K562 (cell line): ENCODE results near the gene CYB5R2. TPM values are rescaled to one million over a fixed set of nuclear protein-coding genes. Genes with fewer than 3 reads are reported as not detected.

Experiments
- ATAC-seq: fragments of 200-7000 bp; cut with Tn5 transposase; 3 replicates; pipeline ENCODE4 v1.9.1; 2020; ENCODE audit warnings: moderate library complexity
- BruUV-seq: library from RNA; stranded (reverse); fragments of 400-500 nt; replicated peaks from 2 replicates; lab custom pipeline; 2021; lab: Mats Ljungman, UMichigan
- CTCF ChIA-PET: fragments of 300-600 bp; formaldehyde crosslinking; extraction: SDS; loops from one replicate; lab custom pipeline; 2021; ENCODE audit warnings: low intra/inter-chr PET ratio; lab: Yijun Ruan, JAX
- POLR2A ChIA-PET: fragments of 300-600, 350-650 bp; sonication (Branson Sonifier 250); formaldehyde crosslinking; extraction: SDS; loops from one replicate; lab custom pipeline; 2021; ENCODE audit warnings: antibody characterized with exemption, inconsistent platforms; lab: Yijun Ruan, JAX
- DNase-seq, 4 experiments: peaks; one replicate each; pipeline versions ENCODE4 v3.0.0 to v3.0.0-alpha.2; 2011 to 2018; ENCODE audit warnings: low spot score in 3 of 4, mixed read lengths in 3 of 4; ENCODE audit errors: extremely low read depth in 1 of 4
- FAIRE-seq: peaks from 2 replicates; lab custom pipeline; 2011; peaks lifted over from hg19 to GRCh38; lab: Jason Lieb, UNC
- H2AFZ ChIP-seq: 2 replicates; pipeline ENCODE4 v1.6.0; 2011; ENCODE audit warnings: low read depth, low read length, control low read depth, inconsistent platforms
- H3K27ac ChIP-seq: fragments of 200-600 bp; 3 replicates; pipeline ENCODE4 v1.8.0; 2011; ENCODE audit warnings: low read depth, mild to moderate bottlenecking, control low read depth, inconsistent platforms, low read length, moderate library complexity, mixed read lengths; ENCODE audit errors: extremely low read depth
- H3K27me3 ChIP-seq, 2 experiments: fragments of 300-600 bp in 1 of 2; 2 replicates in 1 of 2; 3 replicates in 1 of 2; pipeline versions ENCODE4 v1.6.0 to v1.8.0; 2011; ENCODE audit warnings: inconsistent platforms in 2 of 2, low read length in 2 of 2, mild to moderate bottlenecking in 1 of 2, mixed read lengths in 1 of 2, moderate library complexity in 1 of 2; ENCODE audit not compliant: control insufficient read depth in 2 of 2, insufficient read depth in 2 of 2
- H3K36me3 ChIP-seq: fragments of 300-600 bp; 3 replicates; pipeline ENCODE4 v1.8.0; 2011; ENCODE audit warnings: mild to moderate bottlenecking, low read length, inconsistent platforms; ENCODE audit not compliant: control insufficient read depth, insufficient read depth
- H3K4me1 ChIP-seq, 2 experiments: fragments of 200-600 bp in 1 of 2; replicated peaks in 1 of 2; 2 replicates in 1 of 2; 3 replicates in 1 of 2; pipeline versions ENCODE4 v1.5.1 to v1.8.0; 2011; ENCODE audit warnings: inconsistent platforms in 2 of 2, low read length in 2 of 2, mild to moderate bottlenecking in 1 of 2, mixed read lengths in 1 of 2, moderate library complexity in 1 of 2; ENCODE audit not compliant: control insufficient read depth in 2 of 2, insufficient read depth in 2 of 2
- H3K4me2 ChIP-seq: 2 replicates; pipeline ENCODE4 v1.6.1; 2011; ENCODE audit warnings: low read length, control low read depth, inconsistent platforms, mixed read lengths; ENCODE audit not compliant: insufficient read depth
- H3K4me3 ChIP-seq: fragments of 200-600 bp; sonication (generic), shearing (Covaris generic); 2 replicates; pipeline ENCODE4 v1.5.1; 2016; ENCODE audit warnings: control low read depth, inconsistent platforms
- H3K79me2 ChIP-seq: fragments of 200-600 bp; 3 replicates; pipeline ENCODE4 v1.8.0; 2011; ENCODE audit warnings: low read length, inconsistent platforms; ENCODE audit not compliant: control insufficient read depth, insufficient read depth
- H3K9ac ChIP-seq, 2 experiments: 2 replicates each; pipeline versions ENCODE4 v1.6.0 to v1.6.1; 2011; ENCODE audit warnings: low read depth in 2 of 2, low read length in 2 of 2, control low read depth in 1 of 2, inconsistent platforms in 1 of 2, mild to moderate bottlenecking in 1 of 2, mixed read lengths in 1 of 2; ENCODE audit not compliant: insufficient read depth in 1 of 2
- H3K9me1 ChIP-seq: one replicate; pipeline ENCODE4 v1.6.0; 2011; ENCODE audit warnings: inconsistent platforms, mild to moderate bottlenecking, low read length, moderate library complexity; ENCODE audit not compliant: control insufficient read depth, insufficient read depth
- H3K9me3 ChIP-seq: replicated peaks from 2 replicates; pipeline ENCODE4 v1.5.1; 2011; ENCODE audit warnings: low read depth, low read length, inconsistent platforms; ENCODE audit not compliant: control insufficient read depth, insufficient read depth
- H4K20me1 ChIP-seq: replicated peaks from 2 replicates; pipeline ENCODE4 v1.6.1; 2011; ENCODE audit warnings: low read length, inconsistent platforms, mixed read lengths; ENCODE audit not compliant: control insufficient read depth, insufficient read depth
- KLF10 ChIP-seq: fragments of 250-450 bp; sonication (Bioruptor Pico); IDR thresholded peaks from 2 replicates; pipeline ENCODE4 v1.6.1; 2021; ENCODE audit warnings: matching md5 sums
- MEF2A ChIP-seq: IDR thresholded peaks from 2 replicates; pipeline ENCODE4 v1.6.1; 2011; ENCODE audit warnings: low read depth, mild to moderate bottlenecking, low read length, moderate library complexity; ENCODE audit not compliant: control insufficient read depth
- RBM17 ChIP-seq: fragments of 200-400 bp; formaldehyde crosslinking; IDR thresholded peaks from 2 replicates; pipeline ENCODE4 v1.6.1; 2017; ENCODE audit warnings: low read depth, mild to moderate bottlenecking, low read length, borderline replicate concordance
- ZNF239 ChIP-seq: fragments of 250-450 bp; sonication (Bioruptor Pico); IDR thresholded peaks from 2 replicates; pipeline ENCODE4 v1.4.0; 2020; ENCODE audit warnings: mild to moderate bottlenecking
- ZNF764 ChIP-seq: fragments of 250-450 bp; sonication (Bioruptor Pico); IDR thresholded peaks from 2 replicates; pipeline ENCODE4 v1.4.0; 2020; ENCODE audit warnings: low read depth, mild to moderate bottlenecking, moderate library complexity
- ZNF77 ChIP-seq: fragments of 250-450 bp; sonication (Bioruptor Pico); IDR thresholded peaks from 2 replicates; pipeline ENCODE4 v1.5.0; 2020
- WGBS: fragments of 100-300 bp; shearing (Covaris generic); methylation state at CpG from one replicate; pipeline ENCODE4 v1.1.6; 2016; ENCODE audit warnings: low coverage, mixed read lengths; ENCODE audit not compliant: insufficient coverage; ENCODE audit errors: missing lambda C conversion rate; 5-methylcytosine and 5-hydroxymethylcytosine counted together
- in situ Hi-C: fragments of 300-500 bp; cut with MboI; formaldehyde crosslinking; loops from 4 replicates; pipeline ENCODE4 v1.15.0; 2018; ENCODE audit warnings: inconsistent platforms, mixed read lengths
- intact Hi-C: fragments of 100-400 bp; cut with micrococcal nuclease; formaldehyde crosslinking; loops from 2 replicates; pipeline ENCODE4 v1.14.2; 2022
- polyA plus RNA-seq, 8 experiments: library from polyadenylated mRNA; depleted of rRNA in 4 of 8; stranded (reverse) in 5 of 8; unstranded in 3 of 8; fragments of >200 nt; fragmentation: Nextera tagmentation in 2 of 8; fragmentation: Illumina TruSeq in 1 of 8; extraction: Ambion mirVana in 2 of 8; extraction: Trizol in 1 of 8; gene quantifications; 2 replicates each; pipeline versions ENCODE4 v1.2.1 to v1.2.3, GENCODE V29; 2011 to 2014; ENCODE audit warnings: inconsistent platforms in 1 of 8, missing spikeins in 1 of 8
- total RNA-seq, 7 experiments: library from RNA; depleted of rRNA in 6 of 7; stranded (reverse); fragments of >200 nt in 6 of 7; fragmentation: Illumina TruSeq in 2 of 7; extraction: Trizol in 2 of 7; gene quantifications; 2 replicates each; pipeline versions ENCODE4 v1.2.1 to v1.2.3, GENCODE V29; 2011 to 2021; ENCODE audit warnings: low replicate concordance in 1 of 7
- TF ChIP-seq, protein P1 (sequence below): sonication (generic); formaldehyde crosslinking; IDR thresholded peaks from 2 replicates; pipeline ENCODE4 v1.5.0; 2020; ENCODE audit warnings: missing genetic modification reagents
- TF ChIP-seq, protein P2 (sequence below): sonication (generic); formaldehyde crosslinking; IDR thresholded peaks from 2 replicates; pipeline ENCODE4 v1.8.0; 2022; ENCODE audit warnings: mild to moderate bottlenecking, missing genetic modification reagents, borderline replicate concordance
- TF ChIP-seq, protein P3 (sequence below): fragments of 450-650 bp; IDR thresholded peaks from 2 replicates; pipeline ENCODE4 v1.6.1; 2018; ENCODE audit not compliant: partially characterized antibody

Gene CYB5R2
- total and polyA plus RNA-seq, 9 of the 15 experiments (the other 6 are each of a cell fraction or from before 2014, with no cell fraction given): 8.2 to 28.7 (median 13.6) TPM

DNA sequence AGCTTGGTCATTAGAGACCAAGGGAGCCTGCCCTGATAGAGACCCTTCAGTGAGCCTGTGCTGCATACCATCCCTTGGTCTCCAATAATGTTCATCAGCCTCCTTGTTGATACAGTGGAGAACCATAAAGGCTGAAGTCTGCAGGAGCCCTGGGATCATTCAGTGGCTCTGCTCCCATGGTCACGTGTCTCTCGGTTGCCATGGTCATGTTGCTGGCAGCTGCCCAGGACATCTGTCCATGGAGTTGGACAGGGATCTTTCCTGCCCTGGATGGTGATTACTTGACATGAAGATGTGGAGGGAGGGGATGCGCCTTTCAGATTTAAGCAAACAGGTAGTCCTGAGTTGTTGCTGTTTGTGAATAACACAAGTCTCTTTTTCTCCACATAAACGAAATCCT is 38.2 kb downstream of the CYB5R2 start:
- Histone ChIP-seq H3K4me1 (no peaks in the 10 kb centered on the region; a peak in 1 of 5 replicates), H2AFZ (no peak overlapping the region), H3K9ac (no peak overlapping the region), H3K36me3 (no peaks in the 10 kb centered on the region), H3K9me3 (no peaks in the 10 kb centered on the region), H3K27ac (no peak overlapping the region), H3K4me3 (no peak overlapping the region), H3K79me2 (no peaks in the 10 kb centered on the region), H3K9me1 (no peaks in the 10 kb centered on the region), H4K20me1 (no peaks in the 10 kb centered on the region), H3K4me2 (no peak overlapping the region), H3K27me3 (peaks cover 0 to 18% of the 10 kb centered on the region in 2 experiments; a peak in 2 of 5 replicates)
- POLR2A ChIA-PET: no interaction called here
- CTCF ChIA-PET: no interaction called here
- TF ChIP-seq, protein P1, sequence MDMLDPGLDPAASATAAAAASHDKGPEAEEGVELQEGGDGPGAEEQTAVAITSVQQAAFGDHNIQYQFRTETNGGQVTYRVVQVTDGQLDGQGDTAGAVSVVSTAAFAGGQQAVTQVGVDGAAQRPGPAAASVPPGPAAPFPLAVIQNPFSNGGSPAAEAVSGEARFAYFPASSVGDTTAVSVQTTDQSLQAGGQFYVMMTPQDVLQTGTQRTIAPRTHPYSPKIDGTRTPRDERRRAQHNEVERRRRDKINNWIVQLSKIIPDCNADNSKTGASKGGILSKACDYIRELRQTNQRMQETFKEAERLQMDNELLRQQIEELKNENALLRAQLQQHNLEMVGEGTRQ (CRISPR knock-in tag): peak; percentile 44; the same call in 1 of the 2 replicates
- no peak for TF ChIP-seq ZNF77 (CRISPR knock-in tag)
- FAIRE-seq (no peak), ATAC-seq (no peak), DNase-seq (no peak)
- in situ Hi-C loops: no loop called here
- no TSS peak for BruUV-seq
- intact Hi-C loops: no loop called here
- WGBS: 6% methylated on average over 4 of the region's 4 CpGs

DNA sequence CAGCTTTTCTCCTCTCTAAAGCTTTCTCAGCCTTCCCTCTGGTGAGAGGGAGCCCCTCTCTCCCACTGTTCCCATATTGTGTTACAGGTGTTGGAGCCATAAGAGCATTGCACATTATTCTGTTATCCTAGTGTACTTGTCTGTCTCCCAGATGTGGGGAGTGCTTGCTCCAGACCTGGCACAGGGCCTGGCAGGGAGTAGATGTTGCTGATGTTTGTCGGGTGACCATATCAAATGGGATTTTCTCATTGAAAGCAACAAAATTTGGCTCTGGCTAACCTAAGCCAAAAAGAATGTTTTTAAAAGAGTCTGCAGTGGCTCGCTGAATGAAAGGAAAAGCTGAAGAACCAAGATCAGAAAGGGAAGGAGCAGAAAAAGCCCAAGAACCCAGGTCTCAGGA is 41.1 kb downstream of the CYB5R2 start:
- H3K4me2 ChIP-seq: no peak overlapping the region
- ATAC-seq: no peak
- in situ Hi-C loops: no loop called here
- H4K20me1 ChIP-seq: no peaks in the 10 kb centered on the region
- H3K27me3 ChIP-seq: peaks cover 2 to 6% of the 10 kb centered on the region in 2 experiments; a peak in 2 of 5 replicates
- WGBS: 0% methylated on average over 2 of the region's 2 CpGs
- ChIA-PET CTCF (no interaction called here), POLR2A (no interaction called here)
- H3K27ac ChIP-seq: no peak overlapping the region
- BruUV-seq: no TSS peak
- H3K9me3 ChIP-seq: no peaks in the 10 kb centered on the region
- intact Hi-C loops: no loop called here
- FAIRE-seq: no peak
- DNase-seq: no peak
- H3K79me2 ChIP-seq: no peaks in the 10 kb centered on the region
- H3K36me3 ChIP-seq: no peaks in the 10 kb centered on the region
- no peak overlapping the region for H3K9ac ChIP-seq
- no peak overlapping the region for H2AFZ ChIP-seq
- no peaks in the 10 kb centered on the region for H3K9me1 ChIP-seq
- no peaks in the 10 kb centered on the region for H3K4me1 ChIP-seq
- H3K4me3 ChIP-seq: no peak overlapping the region
- TF ChIP-seq ZNF239 (CRISPR knock-in tag): no peak
- TF ChIP-seq, protein P2, sequence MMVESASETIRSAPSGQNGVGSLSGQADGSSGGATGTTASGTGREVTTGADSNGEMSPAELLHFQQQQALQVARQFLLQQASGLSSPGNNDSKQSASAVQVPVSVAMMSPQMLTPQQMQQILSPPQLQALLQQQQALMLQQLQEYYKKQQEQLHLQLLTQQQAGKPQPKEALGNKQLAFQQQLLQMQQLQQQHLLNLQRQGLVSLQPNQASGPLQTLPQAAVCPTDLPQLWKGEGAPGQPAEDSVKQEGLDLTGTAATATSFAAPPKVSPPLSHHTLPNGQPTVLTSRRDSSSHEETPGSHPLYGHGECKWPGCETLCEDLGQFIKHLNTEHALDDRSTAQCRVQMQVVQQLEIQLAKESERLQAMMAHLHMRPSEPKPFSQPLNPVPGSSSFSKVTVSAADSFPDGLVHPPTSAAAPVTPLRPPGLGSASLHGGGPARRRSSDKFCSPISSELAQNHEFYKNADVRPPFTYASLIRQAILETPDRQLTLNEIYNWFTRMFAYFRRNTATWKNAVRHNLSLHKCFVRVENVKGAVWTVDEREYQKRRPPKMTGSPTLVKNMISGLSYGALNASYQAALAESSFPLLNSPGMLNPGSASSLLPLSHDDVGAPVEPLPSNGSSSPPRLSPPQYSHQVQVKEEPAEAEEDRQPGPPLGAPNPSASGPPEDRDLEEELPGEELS (CRISPR knock-in tag): no peak
- no peak for TF ChIP-seq MEF2A
- no peak for TF ChIP-seq RBM17
- TF ChIP-seq, protein P3, sequence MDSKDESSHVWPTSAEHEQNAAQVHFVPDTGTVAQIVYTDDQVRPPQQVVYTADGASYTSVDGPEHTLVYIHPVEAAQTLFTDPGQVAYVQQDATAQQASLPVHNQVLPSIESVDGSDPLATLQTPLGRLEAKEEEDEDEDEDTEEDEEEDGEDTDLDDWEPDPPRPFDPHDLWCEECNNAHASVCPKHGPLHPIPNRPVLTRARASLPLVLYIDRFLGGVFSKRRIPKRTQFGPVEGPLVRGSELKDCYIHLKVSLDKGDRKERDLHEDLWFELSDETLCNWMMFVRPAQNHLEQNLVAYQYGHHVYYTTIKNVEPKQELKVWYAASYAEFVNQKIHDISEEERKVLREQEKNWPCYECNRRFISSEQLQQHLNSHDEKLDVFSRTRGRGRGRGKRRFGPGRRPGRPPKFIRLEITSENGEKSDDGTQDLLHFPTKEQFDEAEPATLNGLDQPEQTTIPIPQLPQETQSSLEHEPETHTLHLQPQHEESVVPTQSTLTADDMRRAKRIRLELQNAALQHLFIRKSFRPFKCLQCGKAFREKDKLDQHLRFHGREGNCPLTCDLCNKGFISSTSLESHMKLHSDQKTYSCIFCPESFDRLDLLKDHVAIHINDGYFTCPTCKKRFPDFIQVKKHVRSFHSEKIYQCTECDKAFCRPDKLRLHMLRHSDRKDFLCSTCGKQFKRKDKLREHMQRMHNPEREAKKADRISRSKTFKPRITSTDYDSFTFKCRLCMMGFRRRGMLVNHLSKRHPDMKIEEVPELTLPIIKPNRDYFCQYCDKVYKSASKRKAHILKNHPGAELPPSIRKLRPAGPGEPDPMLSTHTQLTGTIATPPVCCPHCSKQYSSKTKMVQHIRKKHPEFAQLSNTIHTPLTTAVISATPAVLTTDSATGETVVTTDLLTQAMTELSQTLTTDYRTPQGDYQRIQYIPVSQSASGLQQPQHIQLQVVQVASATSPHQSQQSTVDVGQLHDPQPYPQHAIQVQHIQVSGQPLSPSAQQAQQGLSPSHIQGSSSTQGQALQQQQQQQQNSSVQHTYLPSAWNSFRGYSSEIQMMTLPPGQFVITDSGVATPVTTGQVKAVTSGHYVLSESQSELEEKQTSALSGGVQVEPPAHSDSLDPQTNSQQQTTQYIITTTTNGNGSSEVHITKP: no peak
- TF ChIP-seq KLF10 (CRISPR knock-in tag): no peak
- TF ChIP-seq ZNF764 (CRISPR knock-in tag): no peak
- no peak for TF ChIP-seq ZNF77 (CRISPR knock-in tag)
